Prostate gland (tissue), 2 donors: ENCODE data around the gene RSPO1. TPM values are rescaled to one million over a fixed set of nuclear protein-coding genes. Genes with fewer than 3 reads are reported as not detected.

ENCODE experiments used
- DNase-seq: peaks from one replicate; pipeline ENCODE4 v3.0.0-alpha.2; 2019; ENCODE audit warnings: low spot score
- H3K27ac ChIP-seq, 2 donors: fragments of 200-600 bp; sonication (generic); 2 replicates each; pipeline ENCODE4 v1.5.1; 2017 to 2019
- H3K27me3 ChIP-seq: fragments of 200-600 bp; sonication (generic); replicated peaks from 2 replicates; pipeline ENCODE4 v1.5.1; 2019; ENCODE audit not compliant: insufficient read depth
- H3K36me3 ChIP-seq, 2 donors: fragments of 200-600 bp; sonication (generic); 1 replicate in 1 of 2; 2 replicates in 1 of 2; pipeline versions ENCODE4 v1.5.1 to v1.8.1; 2017 to 2019
- H3K4me1 ChIP-seq: fragments of 200-600 bp; sonication (generic); replicated peaks from 2 replicates; pipeline ENCODE4 v1.5.1; 2019
- H3K4me3 ChIP-seq, 2 donors: fragments of 200-600 bp; sonication (generic); 2 replicates each; pipeline ENCODE4 v1.5.1; 2017 to 2019
- H3K9me3 ChIP-seq: fragments of 200-600 bp; sonication (generic); 2 replicates; pipeline ENCODE4 v1.5.1; 2017
- CTCF ChIP-seq, 4 experiments: fragments of 200-600 bp in 2 of 4; fragments of 450-650 bp in 2 of 4; sonication (generic) in 2 of 4; IDR thresholded peaks; 1 replicate in 3 of 4; 2 replicates in 1 of 4; pipeline ENCODE4 v1.5.1; 2016 to 2019; ENCODE audit warnings: antibody characterized with exemption in 4 of 4, mild to moderate bottlenecking in 2 of 4, moderate library complexity in 2 of 4
- POLR2A ChIP-seq: fragments of 450-650 bp; IDR thresholded peaks from one replicate; pipeline ENCODE4 v1.6.1; 2016; ENCODE audit warnings: antibody characterized with exemption, mild to moderate bottlenecking
- POLR2AphosphoS5 ChIP-seq: sonication (generic); formaldehyde crosslinking; IDR thresholded peaks from one replicate; pipeline ENCODE4 v1.6.1; 2017; ENCODE audit warnings: antibody characterized with exemption
- WGBS: methylation state at CpG from one replicate; pipeline ENCODE4 v1.1.5; 2018; 5-methylcytosine and 5-hydroxymethylcytosine counted together
- intact Hi-C: fragments of 100-400 bp; cut with DNase I; formaldehyde crosslinking; loops from one replicate; pipeline ENCODE4 v1.14.2; 2022
- total RNA-seq, 2 donors: library from RNA; depleted of rRNA; stranded (reverse); fragments of >200 nt; gene quantifications; one replicate each; pipeline ENCODE4 v1.1.0, GENCODE V29; 2016

Gene RSPO1
- total RNA-seq, 2 donors from 2014 or later: 1.6 TPM

GRCh38 chr1:37671261-37671660 is 36.6 kb upstream of the RSPO1 start:
- intact Hi-C loops: no loop called here
- H3K27me3 ChIP-seq: peaks cover 4% of the 10 kb centered on the region
- H3K36me3 ChIP-seq: no peaks in the 10 kb centered on the region
- DNase-seq: no peak
- no peaks in the 10 kb centered on the region for H3K9me3 ChIP-seq
- 69% methylated on average over 6 of the region's 6 CpGs for WGBS
- no peaks in the 10 kb centered on the region for H3K4me1 ChIP-seq
- H3K4me3 ChIP-seq: no peak overlapping the region
- no peak overlapping the region for H3K27ac ChIP-seq
- TF ChIP-seq POLR2A (no peak), POLR2AphosphoS5 (no peak), CTCF (IDR thresholded peaks at IDR 0.05) (no peak)

- no peak for TF ChIP-seq POLR2AphosphoS5
- no peak for TF ChIP-seq CTCF (IDR thresholded peaks at IDR 0.05)
- no peak for TF ChIP-seq POLR2A
- H3K36me3 ChIP-seq: no peaks in the 10 kb centered on the region
- peaks cover 4% of the 10 kb centered on the region for H3K27me3 ChIP-seq
- DNase-seq: no peak
- H3K4me3 ChIP-seq: no peak overlapping the region
- WGBS: 71% methylated on average over 2 of the region's 2 CpGs
- no peaks in the 10 kb centered on the region for H3K9me3 ChIP-seq
- no peaks in the 10 kb centered on the region for H3K4me1 ChIP-seq
- intact Hi-C loops: no loop called here
- no peak overlapping the region for H3K27ac ChIP-seq
These were observed 35.4 kb upstream of the RSPO1 start for GRCh38 chr1:37670133-37670532.

GRCh38 chr1:37667023-37667671 is 32.5 kb upstream of the RSPO1 start:
- 40% methylated on average over 17 of the region's 17 CpGs for WGBS
- no peaks in the 10 kb centered on the region for H3K27me3 ChIP-seq

GRCh38 chr1:37666241-37666867 is 31.7 kb upstream of the RSPO1 start:
- 51% methylated on average over 11 of the region's 11 CpGs for WGBS
- H3K4me1 ChIP-seq: no peaks in the 10 kb centered on the region
- no peak overlapping the region for H3K4me3 ChIP-seq
- no peaks in the 10 kb centered on the region for H3K27me3 ChIP-seq
- H3K9me3 ChIP-seq: no peaks in the 10 kb centered on the region
- intact Hi-C loops: no loop called here
- H3K36me3 ChIP-seq: no peaks in the 10 kb centered on the region
- no peak for DNase-seq
- no peak overlapping the region for H3K27ac ChIP-seq
- TF ChIP-seq CTCF (IDR thresholded peaks at IDR 0.05): no peak
- TF ChIP-seq POLR2AphosphoS5: no peak
- no peak for TF ChIP-seq POLR2A

More at GRCh38 chr1:37667023-37667671, 32.5 kb upstream of the RSPO1 start:
- no peaks in the 10 kb centered on the region for H3K36me3 ChIP-seq
- no peak overlapping the region for H3K4me3 ChIP-seq
- no peaks in the 10 kb centered on the region for H3K4me1 ChIP-seq
- H3K27ac ChIP-seq: no peak overlapping the region
- intact Hi-C loops: no loop called here
- H3K9me3 ChIP-seq: no peaks in the 10 kb centered on the region
- TF ChIP-seq POLR2A (no peak), POLR2AphosphoS5 (no peak), CTCF (IDR thresholded peaks at IDR 0.05) (no peak)
- no peak for DNase-seq

GRCh38 chr1:37663426-37664000 is 28.8 kb upstream of the RSPO1 start:
- Histone ChIP-seq H3K36me3 (no peaks in the 10 kb centered on the region), H3K4me1 (no peaks in the 10 kb centered on the region), H3K27me3 (no peaks in the 10 kb centered on the region), H3K4me3 (no peak overlapping the region), H3K27ac (no peak overlapping the region), H3K9me3 (no peaks in the 10 kb centered on the region)
- intact Hi-C loops: no loop called here
- WGBS: 58% methylated on average over 14 of the region's 14 CpGs
- DNase-seq: no peak
- TF ChIP-seq POLR2A (no peak), POLR2AphosphoS5 (no peak), CTCF (IDR thresholded peaks at IDR 0.05) (no peak)
